Hematopoietic multipotent progenitor cell treated with erythropoietin and hydrocortisone succinate and interleukin-3 and kit ligand, for 4 days (in vitro differentiated cells): ENCODE results near the gene PIAS4.
A peak's percentile ranks its signal among the peaks of the same experiment; 100 is the strongest.

Experiments
- DNase-seq: peaks from one replicate; pipeline ENCODE4 v3.0.0-alpha.2; 2015

The PIAS4 gene

DNA sequence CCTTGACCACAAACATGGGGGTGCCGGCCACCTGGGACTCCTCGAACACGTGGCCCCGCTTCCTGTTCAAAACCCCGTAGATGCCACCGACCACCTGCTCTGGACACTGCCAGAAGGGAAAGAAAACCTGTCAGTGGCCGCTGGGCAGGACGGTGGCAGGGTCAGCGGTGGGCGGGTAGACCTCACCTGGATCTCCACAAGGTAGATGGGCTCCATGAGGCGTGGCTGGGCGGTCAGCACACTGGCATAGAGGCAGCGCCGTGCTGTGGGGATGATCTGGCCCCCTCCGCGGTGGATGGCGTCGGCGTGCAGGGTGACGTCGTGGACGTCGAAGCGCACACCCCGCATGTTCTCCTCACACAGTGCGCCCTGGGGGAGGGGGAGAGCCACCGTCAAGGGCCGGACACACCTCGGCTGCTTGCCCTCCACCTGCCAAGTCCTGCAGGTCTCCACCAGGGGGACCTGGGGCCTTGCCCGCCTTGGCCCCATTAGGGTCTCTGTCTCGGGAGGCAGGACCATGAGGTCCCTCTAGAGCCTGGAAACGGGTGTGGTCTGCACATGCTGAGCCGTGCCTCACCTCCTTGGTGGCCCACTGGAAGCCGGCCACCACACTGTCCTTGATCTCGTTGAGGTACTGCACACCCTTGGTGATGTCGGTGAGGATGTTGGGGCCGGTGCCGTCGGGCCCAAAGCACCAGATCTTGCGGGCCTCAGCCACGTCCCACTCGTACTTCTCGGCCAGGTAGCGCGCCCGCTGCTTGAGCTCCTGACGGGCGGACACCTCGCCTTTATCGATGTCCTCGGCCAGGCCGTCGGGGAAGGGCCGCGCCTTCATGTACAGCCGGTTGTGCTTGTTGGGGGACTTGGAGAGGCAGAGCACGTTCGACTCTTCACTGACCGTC is 30.0 kb upstream of the PIAS4 start:
- no peak for DNase-seq

DNA sequence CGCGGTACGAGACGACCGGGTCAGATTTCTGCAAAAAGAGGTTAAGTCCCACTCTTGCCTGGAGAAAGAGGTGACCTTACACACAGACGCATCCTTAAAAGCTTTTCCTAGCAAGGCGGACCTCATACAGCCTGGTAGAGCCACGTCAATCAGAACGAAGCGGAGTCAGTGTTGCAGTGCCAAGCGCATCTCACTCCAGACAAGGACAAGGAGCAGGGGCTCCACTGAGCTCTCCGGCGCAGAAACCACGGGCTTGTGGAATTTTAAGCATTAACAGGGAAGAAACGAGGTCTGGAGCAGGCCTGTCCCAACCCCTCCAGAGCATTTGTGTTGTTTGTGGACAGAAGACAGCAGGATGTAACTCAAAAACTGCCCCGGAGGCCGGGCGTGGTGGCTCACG is 29.4 kb upstream of the PIAS4 start:
- DNase-seq, result no peak

DNA sequence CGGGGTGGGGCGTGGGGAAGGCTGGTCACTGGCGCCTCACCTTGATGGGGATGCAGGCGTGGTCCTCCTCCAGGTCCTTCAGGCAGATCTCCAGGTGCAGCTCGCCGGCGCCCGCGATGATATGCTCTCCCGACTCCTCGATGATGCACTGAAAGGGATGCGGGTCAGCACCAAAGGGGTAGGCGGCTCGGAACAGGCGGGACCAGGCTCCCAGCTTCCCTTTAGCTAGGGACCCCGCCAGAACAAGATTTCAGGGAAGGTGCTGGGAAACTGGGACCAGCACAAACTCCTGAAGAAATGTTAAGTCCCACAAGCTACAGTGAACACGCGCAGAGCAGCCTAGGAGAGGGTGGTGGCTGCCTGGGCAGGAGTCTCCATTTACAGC is 28.3 kb upstream of the PIAS4 start:
- no peak for DNase-seq

DNA sequence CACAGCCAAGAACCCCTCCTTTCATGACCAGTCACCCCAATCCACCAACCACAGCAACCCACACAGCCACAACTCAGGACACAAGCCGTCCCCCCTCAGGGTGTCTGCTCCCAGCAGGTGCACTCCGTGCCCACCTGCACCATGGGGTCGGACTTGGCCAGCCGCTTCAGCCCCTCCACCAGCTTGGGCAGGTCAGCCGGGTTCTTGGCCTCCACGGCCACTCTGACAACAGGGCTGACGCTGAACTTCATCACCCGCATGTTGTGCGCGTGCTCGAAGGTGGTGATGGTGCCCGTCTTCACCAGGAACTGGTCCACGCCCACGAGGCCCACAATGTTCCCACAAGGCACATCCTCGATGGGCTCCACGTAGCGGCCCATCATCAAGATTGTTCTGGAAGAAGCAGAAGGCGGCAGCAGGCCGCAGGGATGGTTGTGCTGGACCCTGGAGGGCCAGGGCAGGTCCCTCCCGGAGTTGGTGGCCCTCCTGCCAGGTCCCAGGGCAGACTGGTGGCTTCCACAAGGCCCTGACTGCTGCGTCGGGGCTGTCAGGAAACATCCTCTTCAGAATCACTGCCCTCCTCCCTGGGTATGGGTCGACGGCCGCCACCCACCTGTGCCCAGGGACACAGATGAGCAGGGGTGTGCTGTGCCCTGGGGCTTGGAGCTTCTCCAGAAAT is 27.7 kb upstream of the PIAS4 start:
- DNase-seq, result no peak

DNA sequence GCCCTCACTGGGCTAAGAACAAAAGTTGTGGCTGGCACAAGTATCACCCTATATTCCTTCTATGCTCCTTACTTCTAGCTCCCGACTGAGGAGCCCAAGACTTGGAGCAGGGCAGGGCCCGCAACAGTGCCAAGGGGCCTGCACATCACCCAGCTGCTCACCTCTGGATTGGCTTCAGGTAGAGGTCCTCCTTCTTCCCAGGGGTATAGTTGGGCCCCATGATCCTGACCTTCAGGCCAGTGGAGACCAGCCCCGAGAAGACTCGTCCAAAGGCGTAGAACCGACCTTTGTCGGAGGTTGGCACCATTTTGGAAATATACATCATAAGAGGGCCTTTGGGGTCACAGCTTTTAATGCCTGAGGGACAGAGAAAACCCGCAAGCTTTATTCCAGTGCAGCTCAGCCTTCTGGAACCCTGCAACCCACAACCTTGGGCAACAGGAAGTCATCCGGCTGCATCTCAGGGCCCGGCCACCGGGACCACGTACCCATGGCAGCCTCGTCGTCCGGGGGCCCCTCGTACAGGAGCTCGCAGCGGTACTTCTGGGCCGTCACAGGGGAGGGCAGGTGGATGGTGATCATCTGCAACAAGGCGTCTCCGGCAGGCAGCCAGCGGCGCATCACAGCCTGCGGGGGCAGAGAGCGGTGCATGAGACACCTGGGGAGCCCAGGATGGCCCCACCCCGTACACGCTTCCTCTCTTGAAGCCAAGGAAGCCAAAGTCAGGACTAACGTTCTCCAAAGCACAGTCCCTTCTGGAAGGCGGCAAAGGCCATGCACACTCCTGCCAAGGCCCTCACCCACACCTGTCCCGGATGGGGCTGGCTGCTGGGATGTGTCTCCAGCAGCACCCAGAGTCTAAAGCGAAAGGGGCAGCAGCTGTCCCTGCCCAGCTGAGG is 26.9 kb upstream of the PIAS4 start:
- DNase-seq, result no peak

DNA sequence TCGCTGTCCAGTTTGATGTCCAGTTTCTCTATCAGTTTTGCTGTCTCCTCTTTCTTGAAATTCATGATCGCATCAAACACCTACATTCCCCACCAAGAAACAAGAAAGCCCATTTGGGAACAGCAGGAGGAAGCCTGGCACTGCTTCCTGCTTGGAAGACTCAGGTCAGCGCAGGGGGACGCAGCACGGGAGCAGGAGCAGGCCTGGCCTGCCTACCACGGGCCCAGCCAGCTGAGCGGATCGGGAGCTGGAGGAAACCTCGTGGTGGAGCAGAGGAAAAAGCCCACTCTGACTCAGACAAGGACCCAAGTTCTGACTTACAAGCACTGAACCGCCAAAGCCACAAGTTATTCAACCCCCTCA is 26.2 kb upstream of the PIAS4 start:
- DNase-seq, result no peak

DNA sequence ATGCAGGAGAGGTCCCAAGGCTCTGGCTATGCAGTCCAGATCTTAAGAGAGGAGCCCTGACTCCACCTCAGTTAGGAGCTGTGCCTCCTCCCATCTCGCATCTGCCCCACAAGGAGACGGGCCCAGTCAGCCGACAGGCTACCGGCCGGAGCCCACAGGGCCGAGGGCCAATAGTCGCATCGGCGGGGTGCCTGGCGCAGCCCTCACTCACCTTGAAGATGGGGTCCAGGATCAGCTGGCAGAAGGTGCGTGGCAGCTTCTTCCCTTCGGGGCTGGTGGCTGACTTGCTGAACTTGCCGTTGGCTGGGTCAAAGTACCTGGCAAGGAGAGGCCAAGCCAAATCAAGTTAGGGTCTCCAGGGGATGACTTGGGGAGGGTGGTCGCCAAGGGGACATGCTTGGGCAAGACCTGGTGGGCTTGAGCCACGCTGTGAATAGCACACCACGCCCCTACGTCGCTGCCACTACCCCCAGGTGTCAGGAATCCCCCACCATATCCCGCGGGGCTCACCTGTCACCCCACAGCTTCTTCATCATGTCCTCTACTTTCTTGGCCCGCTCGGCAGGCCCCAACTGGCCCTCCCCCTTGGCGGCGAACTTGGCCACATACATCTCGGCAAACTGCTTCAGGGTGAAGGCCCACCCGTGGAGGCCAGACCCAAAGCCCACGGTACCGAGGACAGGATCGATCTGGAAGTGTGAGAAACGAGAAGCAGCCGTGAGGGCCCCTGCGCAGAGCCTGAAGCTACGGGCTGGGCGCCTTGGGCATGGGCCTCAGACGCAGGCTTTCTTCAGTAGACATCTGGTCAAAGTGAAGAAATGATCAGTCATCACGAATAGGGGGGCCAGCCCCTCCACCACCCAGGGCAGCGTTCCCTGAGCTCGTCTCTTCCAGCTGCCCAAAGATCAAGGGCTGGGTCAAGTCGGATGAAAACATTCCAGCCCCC is 25.5 kb upstream of the PIAS4 start:
- no peak for DNase-seq

DNA sequence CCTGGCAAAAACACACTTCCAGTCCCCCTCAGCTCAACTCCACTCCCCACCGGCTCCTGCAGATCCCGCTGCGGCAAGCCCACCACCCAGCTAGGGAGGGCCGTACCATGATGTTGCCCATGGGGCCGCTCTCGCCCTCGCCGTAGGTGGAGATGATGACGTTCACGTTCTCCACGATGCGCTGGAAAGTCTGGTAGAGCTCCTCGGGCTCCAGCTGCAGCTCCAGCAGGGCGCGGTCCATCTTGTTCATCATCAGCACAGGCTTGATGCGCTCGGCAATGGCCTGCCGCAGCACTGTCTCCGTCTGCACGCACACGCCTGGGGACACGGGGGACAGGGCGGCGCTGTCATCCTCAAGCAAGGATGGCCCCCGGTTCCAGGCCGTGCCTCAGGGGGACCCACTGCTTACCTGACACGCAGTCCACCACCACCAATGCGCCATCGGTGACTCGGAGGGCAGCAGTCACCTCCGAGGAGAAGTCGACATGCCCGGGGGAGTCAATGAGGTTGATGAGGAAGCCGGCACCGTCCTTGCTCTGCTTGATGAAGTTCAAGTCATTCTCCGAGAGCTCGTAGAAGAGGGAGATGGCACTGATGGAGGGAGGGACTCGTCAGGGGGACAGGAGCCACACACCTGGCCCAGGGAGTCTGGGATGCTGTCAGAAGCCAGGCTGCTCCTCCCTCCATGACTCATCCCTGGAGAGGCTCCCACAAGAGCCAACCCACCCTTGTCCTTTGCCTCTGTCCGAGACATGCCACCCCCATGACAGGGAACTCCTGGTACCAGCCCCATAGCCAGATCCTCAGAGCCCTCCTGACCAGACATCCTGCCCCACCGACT is 24.6 kb upstream of the PIAS4 start:
- DNase-seq, result no peak

DNA sequence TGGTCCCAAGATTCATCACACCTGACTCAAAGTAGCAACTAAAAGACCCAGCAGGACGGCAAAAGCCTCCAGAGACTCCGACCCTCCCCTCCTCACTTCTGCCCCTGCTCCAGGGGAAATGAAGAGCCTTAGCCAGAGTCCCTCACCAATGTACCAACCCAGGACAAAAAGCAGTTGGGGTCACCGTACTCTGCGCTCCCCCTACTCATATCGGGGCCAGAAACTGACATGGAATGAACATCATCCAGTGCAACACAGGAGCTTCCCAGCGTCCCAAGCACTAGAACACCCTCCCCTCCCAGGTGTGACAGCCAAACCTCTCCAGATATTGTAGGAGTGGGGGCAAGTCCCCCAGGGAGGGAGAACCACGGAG is 24.0 kb upstream of the PIAS4 start:
- no peak for DNase-seq

DNA sequence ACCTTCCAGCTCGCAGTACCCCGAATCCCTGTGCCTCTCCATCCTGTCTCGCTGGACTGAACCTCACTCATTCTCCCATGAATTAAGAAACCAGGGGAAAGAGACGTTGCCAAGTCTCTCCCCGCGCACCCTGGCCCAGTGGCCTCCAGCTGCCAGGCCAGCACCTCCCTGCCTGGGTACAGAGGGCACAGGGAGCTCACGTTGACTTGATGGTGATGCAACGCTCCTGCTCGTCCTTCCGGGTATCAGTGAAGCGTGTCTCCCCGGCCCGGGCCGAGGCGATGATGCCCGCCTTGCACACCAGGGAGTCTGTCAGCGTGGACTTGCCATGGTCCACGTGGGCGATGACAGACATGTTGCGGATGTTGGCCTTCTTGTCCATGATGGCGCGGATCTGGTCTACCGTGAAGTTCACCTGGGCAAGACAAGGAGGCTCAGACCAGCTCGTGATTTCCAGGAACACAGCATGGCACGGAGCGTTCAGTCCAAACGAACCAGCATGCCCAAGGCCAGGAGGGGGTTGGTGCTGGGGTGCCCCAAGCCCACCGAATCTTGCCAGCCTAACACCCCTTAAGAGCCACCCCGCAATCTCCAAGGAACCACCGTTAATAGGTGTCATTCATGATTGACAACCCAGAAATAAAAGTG is 23.5 kb upstream of the PIAS4 start:
- DNase-seq, result no peak

DNA sequence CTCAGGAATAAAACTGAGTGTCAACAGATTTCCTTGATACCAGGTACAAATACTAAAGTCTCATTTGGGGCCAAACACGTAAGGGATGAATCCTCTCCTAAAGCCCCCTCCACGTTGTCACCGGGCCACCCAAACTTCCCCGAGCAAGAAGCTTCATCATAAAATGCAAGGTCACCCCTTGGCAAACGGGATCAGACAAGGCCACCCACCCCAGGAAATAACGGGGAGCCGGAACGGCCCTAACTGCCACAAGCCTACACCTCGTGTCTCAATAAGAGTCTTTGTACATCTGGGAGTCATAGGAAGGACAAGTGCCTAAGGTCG is 23.0 kb upstream of the PIAS4 start:
- no peak for DNase-seq

DNA sequence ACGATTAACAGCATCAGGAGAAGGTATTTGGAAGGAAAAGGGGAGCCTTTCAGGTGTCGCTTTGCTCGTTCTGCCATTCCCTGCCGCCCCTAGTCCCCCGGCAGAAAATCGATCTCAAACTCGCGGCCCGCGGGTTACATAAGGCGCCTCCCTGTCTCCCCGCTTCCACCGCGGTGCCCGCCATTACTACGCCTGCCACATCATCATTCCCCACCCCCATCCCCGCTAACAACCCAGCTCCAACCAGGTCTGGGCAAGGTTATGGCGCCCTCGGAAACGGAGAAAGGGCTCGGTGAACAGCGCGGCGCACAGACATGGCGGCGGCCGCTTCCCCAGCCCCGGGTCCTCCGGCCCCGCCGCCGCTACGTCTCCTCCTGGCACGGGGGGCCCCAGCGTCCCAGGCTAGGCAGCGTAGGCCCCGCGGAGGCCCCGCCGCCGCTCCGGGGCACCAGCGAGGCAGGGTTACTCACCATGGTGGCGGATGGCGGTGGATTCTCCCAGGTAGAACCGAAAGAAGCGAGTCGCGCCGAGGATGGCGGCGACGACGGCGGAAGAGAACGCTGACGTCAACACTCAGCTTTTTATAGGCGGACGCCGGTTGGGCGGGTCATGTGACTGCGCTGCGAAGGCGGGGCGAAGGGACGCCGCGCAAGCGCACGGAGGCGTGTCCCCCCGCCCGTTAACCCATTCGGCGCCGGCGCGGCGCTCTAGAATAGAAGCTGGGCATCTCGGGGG is 22.5 kb upstream of the PIAS4 start, which contains the start of gene EEF2:
Gene EEF2, minus strand, starts transcription at position 556 of the 735 bp plus-strand sequence. Its CDS starts 83 bp downstream, at position 473.
- peak; percentile 95 for DNase-seq

DNA sequence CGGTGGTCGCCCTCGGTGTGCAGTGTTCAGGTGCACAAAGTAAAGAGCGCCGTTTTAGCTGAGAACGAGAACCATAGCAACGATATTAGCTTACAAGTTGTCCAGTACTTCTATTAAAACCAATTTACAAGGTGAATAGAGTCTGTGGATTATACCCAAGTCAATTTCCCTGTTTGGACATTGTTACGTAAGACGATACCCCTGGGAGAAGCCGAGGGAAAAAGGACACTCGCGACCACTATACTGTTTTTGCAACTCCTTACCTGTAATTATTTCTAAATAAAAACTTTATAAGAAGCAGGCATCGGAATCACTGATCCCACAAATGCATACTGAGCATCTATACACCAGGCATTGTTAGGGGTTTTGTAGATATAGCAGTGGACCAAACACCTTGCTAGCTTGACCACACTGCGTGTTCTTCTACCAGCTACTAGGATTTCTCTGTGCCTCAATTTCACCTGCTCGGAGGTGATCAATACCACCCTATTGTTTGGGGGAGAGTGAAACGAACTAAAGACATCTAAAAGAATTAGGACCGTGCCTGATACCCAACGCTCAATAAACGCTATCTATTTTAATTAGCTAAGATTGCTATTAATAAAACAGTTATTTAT is 21.8 kb upstream of the PIAS4 start:
- no peak for DNase-seq

DNA sequence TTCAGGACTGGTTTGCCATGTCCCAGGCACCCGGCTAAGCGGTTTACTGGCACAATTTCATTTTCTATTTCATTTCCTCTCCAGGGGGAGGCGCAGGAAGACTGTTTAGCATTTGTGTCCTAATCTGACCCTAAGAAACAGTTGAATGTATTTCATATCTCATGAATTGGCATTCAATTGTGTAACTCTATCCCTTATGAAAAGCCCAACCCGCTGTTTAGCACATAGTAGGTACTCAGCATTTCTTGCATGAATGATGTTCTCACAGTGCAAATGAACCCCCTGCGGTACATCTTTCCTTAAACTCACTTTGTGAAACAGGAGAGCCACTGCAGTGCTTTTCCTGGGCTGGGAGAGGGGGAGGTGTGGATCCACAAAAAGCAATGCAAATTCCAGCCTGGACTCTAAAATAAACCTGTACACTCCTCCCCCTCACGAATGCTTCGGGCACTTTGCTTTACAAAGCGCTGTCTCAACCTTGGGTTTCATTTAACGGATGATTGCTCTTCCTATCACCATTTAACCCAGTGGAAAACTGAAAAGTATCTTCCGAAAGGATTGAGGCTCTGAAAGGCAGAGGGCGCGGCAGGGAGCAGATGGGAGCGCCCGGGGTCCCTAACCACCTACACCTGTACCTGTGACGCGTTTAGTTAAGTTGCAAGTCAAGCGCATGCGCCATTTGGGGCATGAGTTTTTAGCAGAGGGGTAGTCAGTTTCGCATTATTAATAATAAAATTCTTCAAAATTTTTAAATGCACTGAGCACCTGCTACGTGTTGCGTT is 21.1 kb upstream of the PIAS4 start:
- peak; percentile 95 for DNase-seq

DNA sequence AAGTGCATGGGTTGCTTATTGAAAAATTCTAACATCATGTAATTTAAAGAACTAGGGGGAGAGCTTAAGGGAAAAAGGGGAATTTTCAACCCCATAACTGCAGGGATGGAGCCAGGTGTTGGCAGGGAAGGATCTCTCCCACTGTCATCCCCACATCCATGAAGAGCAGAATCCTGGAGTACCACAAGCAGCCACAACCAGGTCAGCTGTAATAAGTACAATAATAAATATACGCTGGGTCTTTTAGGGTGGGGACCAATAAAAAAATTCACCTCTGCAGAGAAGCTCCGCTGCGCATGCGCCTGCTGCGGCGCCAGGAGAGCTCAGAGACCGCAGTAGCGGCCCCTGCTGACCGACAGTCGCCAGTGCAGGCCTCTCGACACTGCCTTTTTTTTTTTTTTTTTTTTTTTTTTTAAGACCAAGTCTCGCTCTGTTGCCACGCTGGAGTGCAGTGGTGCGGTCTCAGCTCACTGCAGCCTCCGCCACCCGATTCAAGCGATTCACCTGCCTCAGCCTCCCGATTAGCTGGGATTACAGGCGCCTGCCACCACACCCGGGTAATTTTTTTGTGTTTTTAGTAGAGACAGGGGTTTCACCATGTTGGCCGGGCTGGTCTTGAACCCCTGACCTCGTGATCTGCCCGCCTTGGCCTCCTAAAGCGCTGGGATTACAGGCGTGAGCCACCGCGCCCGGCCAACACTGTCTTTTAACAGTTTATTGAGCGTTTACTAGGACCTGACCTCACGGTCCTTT is 19.7 kb upstream of the PIAS4 start:
- DNase-seq, result peak; percentile 96

DNA sequence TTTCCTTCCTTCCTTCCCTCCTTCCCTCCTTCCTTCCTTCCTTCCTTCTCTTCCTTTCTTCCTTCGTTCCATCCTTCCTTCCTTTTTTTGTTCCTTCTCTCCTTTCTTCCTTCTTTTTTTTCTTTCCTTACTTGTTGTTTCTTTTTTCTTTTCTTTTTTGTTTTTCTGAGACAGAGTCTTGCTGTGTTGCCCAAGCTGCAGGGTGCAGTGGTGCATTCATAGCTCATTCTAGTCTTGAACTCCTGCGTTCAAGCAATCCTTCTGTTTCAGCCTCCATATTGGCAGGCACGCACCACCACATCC is 16.8 kb upstream of the PIAS4 start:
- no peak for DNase-seq

DNA sequence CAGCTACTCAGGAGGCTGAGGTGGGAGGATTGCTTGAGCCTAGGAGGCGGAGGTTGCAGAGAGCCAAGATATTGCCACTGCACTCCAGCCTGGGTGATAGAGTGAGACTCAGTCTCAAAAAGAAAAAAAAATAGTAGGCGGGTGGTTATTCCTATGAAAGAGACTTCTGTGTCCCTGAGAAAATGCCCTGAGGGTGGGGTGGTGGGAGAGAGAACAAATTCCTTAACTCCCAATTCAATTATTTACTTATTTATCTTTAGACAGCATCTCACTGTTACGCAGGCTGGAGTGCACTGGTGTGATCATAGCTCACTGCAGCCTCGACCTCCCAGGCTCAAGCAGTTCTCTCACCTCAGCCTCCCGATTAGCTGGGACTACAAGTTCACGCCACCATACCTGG is 11.9 kb upstream of the PIAS4 start:
- DNase-seq, result no peak
